GM18873 (cell line): ENCODE measurements around the gene ADAM19.
"Not testable (repeated sequence)": the region's sequence is repeated elsewhere in the genome, so short reads cannot be mapped to it uniquely, and the experiment has no call there.

Experiments used
- ATAC-seq: cut with Tn5 transposase; IDR thresholded peaks from one replicate; pipeline ENCODE4 v1.9.1; 2021; ENCODE audit warnings: mild to moderate bottlenecking, moderate library complexity, moderate number of reproducible peaks; ENCODE audit not compliant: unreplicated experiment, low FRiP score

Gene ADAM19

DNA sequence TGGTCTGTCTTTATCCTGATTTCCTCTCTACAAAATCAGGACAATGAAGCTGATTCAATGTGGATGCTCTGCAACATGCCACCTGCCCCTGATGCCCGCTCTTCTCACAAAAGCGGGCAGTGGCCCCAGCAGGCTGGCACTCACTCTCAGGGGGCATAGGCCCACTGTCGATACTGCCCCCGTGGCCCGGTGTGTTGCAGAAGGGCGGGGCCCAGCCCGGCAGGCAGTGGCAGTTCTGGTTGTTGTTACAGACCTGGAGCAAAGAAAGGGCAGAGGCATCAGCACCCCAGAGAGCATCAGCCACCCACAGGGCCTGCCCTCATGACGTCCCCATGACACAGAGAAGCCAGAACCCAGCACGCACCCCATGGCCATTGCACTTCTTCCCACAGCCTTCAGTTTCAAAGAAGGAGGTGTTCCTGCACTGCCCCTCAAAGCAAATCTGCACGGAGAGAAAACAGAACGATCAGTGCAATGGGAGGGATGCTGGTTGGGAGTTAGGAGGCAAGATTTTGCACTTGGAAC, 84.0 kb downstream of the ADAM19 start:
- no peak for ATAC-seq

- ATAC-seq: peak; percentile 49
Measured at GRCh38 chr5:157487358-157487757, 88.2 kb downstream of the ADAM19 start.

DNA sequence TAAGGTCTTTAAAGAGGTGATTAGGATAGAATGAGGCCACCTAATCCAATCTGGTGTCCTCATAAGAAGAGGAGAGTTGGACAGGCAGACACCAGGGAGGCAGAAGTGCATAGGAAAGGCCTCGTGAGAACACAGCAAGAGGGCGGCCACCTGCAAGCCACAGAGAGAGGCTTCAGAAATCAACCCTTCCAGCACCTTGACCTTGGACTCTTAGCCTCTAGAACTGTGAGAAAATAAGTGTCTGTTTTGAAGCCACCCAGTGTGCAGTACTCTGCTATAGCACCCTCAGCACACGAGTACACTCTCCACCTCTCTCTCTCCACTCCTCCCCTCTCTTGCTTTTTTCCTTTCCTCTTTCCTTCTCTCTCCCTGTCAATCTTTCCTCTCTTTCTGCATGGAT, 88.7 kb downstream of the ADAM19 start:
- ATAC-seq: peak; percentile 34

DNA sequence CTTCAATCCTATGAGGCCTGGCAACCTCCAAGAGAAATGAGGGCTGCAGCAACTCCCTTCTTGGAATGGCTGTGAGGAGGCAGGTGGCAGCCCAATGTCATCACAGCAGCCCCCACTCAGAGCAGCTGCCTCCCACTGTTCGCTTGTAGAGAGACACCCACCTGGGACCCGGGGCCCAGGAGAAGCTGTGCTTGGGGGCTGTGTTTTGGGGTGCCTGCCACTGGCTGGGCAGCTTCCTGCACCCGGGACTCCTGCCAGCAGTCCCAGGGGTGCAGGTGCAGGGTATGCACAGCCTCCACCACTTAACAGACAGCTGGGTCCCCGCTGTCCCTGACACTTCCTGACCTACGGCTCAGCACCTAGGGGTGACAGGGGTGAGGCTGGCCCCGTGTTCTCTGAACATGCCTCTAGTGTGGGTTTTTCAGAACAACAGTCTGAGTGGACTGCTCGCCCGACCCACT, 89.3 kb downstream of the ADAM19 start:
- peak; percentile 46 for ATAC-seq

- ATAC-seq: no peak
Measured at GRCh38 chr5:157485811-157486210, 89.8 kb downstream of the ADAM19 start.

GRCh38 chr5:157485340-157485739, 90.2 kb downstream of the ADAM19 start:
- no peak for ATAC-seq

- ATAC-seq: no peak
Measured at GRCh38 chr5:157484768-157485167, 90.8 kb downstream of the ADAM19 start.

DNA sequence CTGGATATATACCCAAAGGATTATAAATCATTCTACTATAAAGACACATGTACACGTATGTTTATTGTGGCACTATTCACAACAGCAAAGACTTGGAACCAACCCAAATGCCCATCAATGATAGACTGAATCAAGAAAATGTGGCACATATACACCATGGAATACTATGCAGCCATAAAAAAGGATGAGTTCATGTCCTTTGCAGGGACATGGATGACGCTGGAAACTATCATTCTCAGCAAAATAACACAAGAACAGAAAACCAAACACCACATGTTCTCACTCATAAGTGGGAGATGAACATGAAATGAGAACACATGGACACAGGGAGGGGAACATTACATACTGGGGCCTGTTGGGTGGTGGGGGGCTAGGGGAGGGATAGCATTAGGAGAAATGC, 92.9 kb downstream of the ADAM19 start:
- not testable (repeated sequence) for ATAC-seq

DNA sequence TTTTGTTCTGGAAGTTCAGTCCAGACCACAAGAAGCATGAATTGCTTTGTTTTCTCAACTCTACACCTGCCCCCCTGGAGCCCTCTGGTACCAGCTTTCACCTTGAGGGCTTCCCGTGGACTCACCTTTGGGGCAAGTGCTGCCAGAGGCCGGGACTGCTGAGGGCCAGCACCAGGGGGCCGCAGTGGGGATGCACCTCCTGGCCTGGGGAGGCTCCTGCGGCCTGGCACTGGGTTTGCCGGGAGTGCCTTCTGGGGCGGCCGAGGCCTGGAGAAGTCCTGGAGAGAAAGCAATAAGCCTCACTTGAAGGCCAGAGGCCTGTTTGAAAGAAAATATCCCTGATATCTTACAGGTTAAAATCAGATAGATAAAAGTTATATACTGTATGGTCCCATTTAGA, 93.9 kb downstream of the ADAM19 start:
- no peak for ATAC-seq

GRCh38 chr5:157481265-157481664, 94.3 kb downstream of the ADAM19 start:
- no peak for ATAC-seq

DNA sequence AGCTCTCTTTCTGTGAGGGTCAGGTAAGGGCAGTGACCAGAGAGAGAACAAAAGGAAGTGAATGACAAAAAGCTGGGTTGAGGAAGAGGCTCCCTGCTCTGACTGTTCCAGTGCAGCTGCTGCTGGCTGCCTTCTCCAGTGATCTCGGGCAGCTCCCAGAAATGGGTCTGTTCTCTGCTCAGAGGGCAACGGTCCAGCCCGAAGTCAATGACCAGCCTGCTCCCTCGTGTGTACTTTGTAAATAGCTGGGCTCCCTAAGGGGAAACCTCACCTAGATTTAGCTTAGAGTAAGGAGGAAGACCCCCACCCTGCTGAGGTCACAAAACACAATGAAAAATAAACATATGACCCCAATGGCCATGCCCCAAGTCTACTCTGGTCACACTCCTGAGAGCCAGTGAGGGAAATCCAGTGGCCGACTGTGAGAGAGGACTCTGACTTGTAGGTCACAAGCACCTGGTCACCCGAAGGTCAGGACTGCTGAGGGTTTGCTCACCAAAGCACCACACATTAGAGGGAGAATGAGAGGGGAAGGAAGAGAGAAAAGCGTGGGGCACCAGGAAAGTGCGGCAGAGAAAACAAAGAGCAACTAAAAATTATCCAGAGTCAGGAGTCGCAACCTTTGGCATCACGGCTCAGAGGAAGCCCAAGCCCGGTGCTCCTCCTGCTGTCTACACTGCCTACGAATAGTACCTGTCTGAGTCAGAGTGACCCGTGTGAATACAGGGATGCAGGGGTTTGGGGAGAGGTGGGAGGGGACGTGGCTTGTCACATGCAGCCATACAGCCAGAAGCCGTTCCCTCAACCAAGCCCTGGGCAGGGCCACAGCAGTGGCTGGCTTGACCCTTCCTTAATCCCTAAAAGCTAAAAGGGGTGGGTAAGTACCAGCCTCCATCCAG, 95.7 kb downstream of the ADAM19 start:
- no peak for ATAC-seq

DNA sequence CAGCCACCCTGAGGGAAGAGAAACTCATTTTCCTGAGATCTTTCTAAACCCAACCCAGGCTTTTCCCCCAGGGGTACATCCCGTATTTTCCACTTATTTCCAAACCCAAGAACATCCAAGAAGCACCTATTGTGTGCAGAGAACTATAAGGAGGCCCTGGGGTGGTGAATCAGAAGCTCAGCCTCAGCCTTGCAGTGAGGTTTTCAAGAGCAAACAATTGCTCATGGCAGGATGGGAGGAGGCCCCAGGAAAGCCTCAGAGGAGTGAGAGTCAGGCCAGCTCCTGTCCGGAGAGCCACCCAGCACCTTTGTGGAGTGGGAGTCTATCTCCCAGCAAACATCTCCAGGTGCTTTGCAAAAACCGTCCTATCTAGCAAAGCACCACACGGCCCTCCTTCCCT, 96.4 kb downstream of the ADAM19 start:
- ATAC-seq: no peak

GRCh38 chr5:157478726-157479125, 96.8 kb downstream of the ADAM19 start:
- no peak for ATAC-seq

DNA sequence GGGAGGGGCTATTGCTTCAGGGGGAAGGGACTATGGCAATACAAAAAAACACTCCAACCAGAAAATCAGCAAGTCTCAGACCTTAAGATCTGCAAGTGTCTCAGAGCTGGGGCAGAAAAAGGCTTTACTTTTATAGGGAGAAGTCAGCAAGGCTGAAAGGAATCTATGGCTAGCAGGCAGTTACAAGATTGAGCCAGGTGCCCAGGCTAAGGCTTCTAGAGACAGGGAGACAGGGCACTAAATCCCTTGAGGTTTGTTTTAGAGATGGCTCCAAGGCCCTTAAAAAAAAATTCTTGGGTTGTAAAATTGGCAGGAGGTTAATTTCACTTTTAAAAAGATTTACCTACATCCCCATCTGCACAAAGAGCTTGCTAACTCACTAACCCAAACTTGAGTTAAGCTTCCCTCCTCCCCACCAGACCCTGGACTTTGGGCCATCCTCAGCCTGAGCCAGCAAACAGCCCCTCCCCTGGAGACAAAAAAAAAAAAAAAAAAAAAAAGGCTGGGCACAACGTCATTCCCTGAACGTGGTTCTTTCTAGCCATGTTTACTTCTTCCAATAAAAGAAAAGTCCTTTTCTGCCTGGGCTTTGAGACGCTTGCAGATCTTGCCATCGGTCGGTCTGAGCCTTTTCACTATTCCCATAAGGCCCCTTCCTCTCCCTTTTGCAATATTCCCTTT, 97.6 kb downstream of the ADAM19 start:
- no peak for ATAC-seq

GRCh38 chr5:157476702-157477408, 98.7 kb downstream of the ADAM19 start:
- ATAC-seq: no peak

GRCh38 chr5:157475432-157475831, 100.1 kb downstream of the ADAM19 start:
- ATAC-seq: no peak

DNA sequence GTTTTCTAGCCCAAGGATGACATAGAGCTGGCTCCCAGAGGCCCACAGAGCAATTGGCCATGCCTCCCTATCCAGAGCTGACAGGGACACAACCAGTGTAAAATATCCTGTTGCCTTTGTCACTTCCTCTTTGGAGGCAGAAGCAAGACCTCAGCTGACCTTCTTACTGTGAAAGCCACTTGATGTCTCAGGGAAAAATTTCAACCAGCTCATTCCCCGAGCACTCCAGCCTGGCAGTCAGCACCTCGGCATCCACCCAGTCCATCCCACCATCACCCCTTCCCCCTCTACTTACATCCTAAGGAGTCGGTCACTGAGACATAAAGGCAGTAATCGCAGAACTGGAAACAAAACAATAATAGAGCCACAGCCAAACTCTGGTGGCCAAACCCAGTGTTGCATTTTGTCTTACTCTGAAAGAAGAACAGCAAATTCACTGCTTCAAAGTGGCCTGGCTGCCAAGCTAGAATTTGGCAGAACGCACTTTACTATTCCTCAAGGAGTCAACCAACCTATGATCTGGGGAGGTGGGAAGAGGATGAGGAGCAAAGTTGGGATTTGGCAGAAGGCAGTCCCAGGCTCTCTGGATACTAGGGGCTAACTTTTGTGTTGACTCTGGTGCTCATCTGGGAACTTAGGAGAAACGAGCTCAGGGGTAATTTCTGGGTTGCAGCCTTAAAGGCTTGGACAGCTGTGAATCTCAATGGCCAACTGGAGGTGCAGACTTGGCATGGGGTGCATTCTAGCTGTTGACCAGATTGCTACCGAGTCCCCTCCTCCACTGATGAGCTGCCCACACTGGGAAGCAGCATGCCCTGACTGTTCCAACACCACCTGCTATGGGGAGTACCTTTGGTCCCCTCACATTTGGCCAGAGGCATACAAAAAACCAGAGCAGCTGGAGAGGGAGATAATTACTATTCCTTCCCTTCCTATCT, 101.9 kb downstream of the ADAM19 start:
- no peak for ATAC-seq

DNA sequence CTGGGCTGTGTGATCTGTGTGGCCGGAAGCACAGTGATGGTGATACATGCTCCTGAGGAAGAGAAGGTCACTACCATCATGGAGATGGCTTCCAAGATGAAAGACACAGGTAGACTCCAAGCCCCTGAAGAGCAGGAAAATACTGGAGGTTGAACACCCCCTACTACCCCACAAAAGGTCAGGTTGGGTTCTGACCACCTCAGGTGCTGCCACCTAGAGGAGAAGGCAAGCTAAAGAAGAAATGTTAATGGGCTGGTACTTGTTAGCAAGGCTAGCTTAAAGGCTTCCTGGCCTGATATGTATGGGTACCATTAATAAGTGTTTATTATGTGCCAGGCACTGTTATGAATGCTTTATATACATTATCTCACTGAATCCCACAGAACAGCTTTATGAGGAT, 103.9 kb downstream of the ADAM19 start:
- ATAC-seq: no peak

- no peak for ATAC-seq
Measured at GRCh38 chr5:157470631-157471030, 104.9 kb downstream of the ADAM19 start.

DNA sequence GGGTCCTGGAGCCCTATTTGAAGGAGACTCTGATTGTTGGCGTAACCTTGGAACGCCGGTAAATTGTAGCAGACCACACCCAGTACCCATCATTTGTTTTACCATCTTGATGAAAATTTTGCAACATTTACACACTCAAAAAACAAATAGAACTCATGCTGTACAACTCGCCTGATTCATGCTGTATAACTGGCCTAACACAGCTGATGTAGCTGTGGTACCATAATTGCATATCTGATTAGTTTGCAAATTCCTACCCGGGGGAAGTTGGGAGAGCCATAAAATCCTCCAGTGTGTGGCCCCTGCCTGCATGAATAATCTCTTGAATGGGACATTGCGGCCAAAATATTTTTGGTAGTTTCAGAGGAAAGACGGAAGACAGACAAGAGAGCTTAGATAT, 105.9 kb downstream of the ADAM19 start:
- ATAC-seq: no peak
